B cell (primary cell): ENCODE measurements around the gene AK8. TPM values are rescaled to one million over a fixed set of nuclear protein-coding genes. Genes with fewer than 3 reads are reported as not detected.

Source experiments
- ATAC-seq: fragments of 200-7000 bp; cut with Tn5 transposase; one replicate; pipeline ENCODE4 v1.10.0; 2021; ENCODE audit warnings: low read depth, mild to moderate bottlenecking, moderate number of reproducible peaks, moderate library complexity
- CTCF ChIA-PET: fragments of 350-600 bp; sonication (Branson Sonifier 250); formaldehyde crosslinking; loops from one replicate; lab custom pipeline; 2021; ENCODE audit warnings: antibody characterized with exemption, inconsistent platforms; lab: Charles Lee
- POLR2A ChIA-PET: fragments of 350-600 bp; sonication (Branson Sonifier 250); formaldehyde crosslinking; loops from one replicate; lab custom pipeline; 2021; ENCODE audit warnings: antibody characterized with exemption; lab: Charles Lee
- DNase-seq: peaks from one replicate; pipeline ENCODE4 v3.0.0; 2013
- H2AFZ ChIP-seq: 2 replicates; pipeline ENCODE4 v1.6.1; 2012; ENCODE audit warnings: mild to moderate bottlenecking, low read depth, low read length; ENCODE audit not compliant: insufficient read depth, poor library complexity, severe bottlenecking
- H3K27ac ChIP-seq, 2 donors: 1 replicate in 1 of 2; 2 replicates in 1 of 2; pipeline ENCODE4 v1.5.1; 2012 to 2013; ENCODE audit warnings: low read length in 2 of 2, mild to moderate bottlenecking in 2 of 2, moderate library complexity in 1 of 2
- H3K27me3 ChIP-seq, 4 experiments: fragments of 200-600 bp in 1 of 4; sonication (generic) in 1 of 4; replicated peaks in 1 of 4; 1 replicate in 2 of 4; 2 replicates in 2 of 4; pipeline versions ENCODE4 v1.6.1 to v1.7.0; 2013 to 2016; ENCODE audit warnings: low read length in 3 of 4, mild to moderate bottlenecking in 2 of 4, mixed read lengths in 1 of 4, moderate library complexity in 1 of 4; ENCODE audit not compliant: insufficient read depth in 4 of 4, control insufficient read depth in 3 of 4; ENCODE audit errors: control extremely low read depth in 1 of 4
- H3K36me3 ChIP-seq, 2 experiments: replicated peaks in 1 of 2; 1 replicate in 1 of 2; 2 replicates in 1 of 2; pipeline versions ENCODE4 v1.6.1 to v1.7.1; 2013; ENCODE audit warnings: low read length in 1 of 2; ENCODE audit not compliant: insufficient read depth in 2 of 2, control insufficient read depth in 1 of 2; ENCODE audit errors: control extremely low read depth in 1 of 2, extremely low read depth in 1 of 2
- H3K4me1 ChIP-seq, 2 donors: fragments of 200-600 bp in 1 of 2; sonication (generic) in 1 of 2; 1 replicate in 1 of 2; 2 replicates in 1 of 2; pipeline versions ENCODE4 v1.5.1 to v1.6.1; 2013 to 2017; ENCODE audit warnings: low read length in 2 of 2; ENCODE audit not compliant: control insufficient read depth in 2 of 2, insufficient read depth in 2 of 2
- H3K4me2 ChIP-seq: replicated peaks from 2 replicates; pipeline ENCODE3; 2012; ENCODE audit warnings: mild to moderate bottlenecking, low read depth, low read length; ENCODE audit not compliant: poor library complexity, severe bottlenecking
- H3K4me3 ChIP-seq, 5 experiments: fragments of 200-600 bp in 1 of 5; sonication (generic) in 1 of 5; 1 replicate in 3 of 5; 2 replicates in 2 of 5; pipeline versions ENCODE4 v1.5.1 to v1.7.0; 2011 to 2016; ENCODE audit warnings: low read length in 4 of 5, mild to moderate bottlenecking in 4 of 5, low read depth in 2 of 5, control low read depth in 1 of 5, moderate library complexity in 1 of 5; ENCODE audit not compliant: insufficient read depth in 1 of 5; ENCODE audit errors: control extremely low read depth in 1 of 5, extremely low read depth in 1 of 5
- H3K79me2 ChIP-seq: fragments of 200-600 bp; sonication (generic); one replicate; pipeline ENCODE4 v1.6.0; 2016; ENCODE audit warnings: low read length; ENCODE audit not compliant: control insufficient read depth, insufficient read depth
- H3K9ac ChIP-seq: fragments of 200-600 bp; sonication (generic); 2 replicates; pipeline ENCODE4 v1.6.1; 2017; ENCODE audit warnings: mild to moderate bottlenecking, low read length, moderate library complexity
- H3K9me3 ChIP-seq, 3 donors: one replicate each; pipeline versions ENCODE4 v1.6.1 to v1.7.1; 2013; ENCODE audit warnings: low read length in 2 of 3; ENCODE audit not compliant: control insufficient read depth in 2 of 3, insufficient read depth in 1 of 3; ENCODE audit errors: control extremely low read depth in 1 of 3
- H4K20me1 ChIP-seq: 2 replicates; pipeline ENCODE4 v1.6.0; 2012; ENCODE audit warnings: mild to moderate bottlenecking, low read length; ENCODE audit not compliant: insufficient read depth, control insufficient read depth, poor library complexity, severe bottlenecking
- H3K27ac Mint-ChIP-seq: one replicate; pipeline ENCODE4 v1.8.0; 2021; ENCODE audit warnings: mixed read lengths
- H3K27me3 Mint-ChIP-seq: one replicate; pipeline ENCODE4 v1.8.0; 2021; ENCODE audit warnings: mixed read lengths
- H3K4me1 Mint-ChIP-seq: one replicate; pipeline ENCODE4 v1.8.0; 2021; ENCODE audit warnings: mixed read lengths
- H3K4me3 Mint-ChIP-seq: one replicate; pipeline ENCODE4 v1.8.0; 2021; ENCODE audit warnings: mixed read lengths
- H3K9me3 Mint-ChIP-seq: one replicate; pipeline ENCODE4 v1.8.0; 2022; ENCODE audit warnings: mixed read lengths; ENCODE audit not compliant: insufficient read depth
- CTCF ChIP-seq: fragments of 200-600 bp; IDR thresholded peaks from one replicate; pipeline ENCODE4 v1.8.0; 2022; ENCODE audit warnings: antibody characterized with exemption, mild to moderate bottlenecking
- EZH2 ChIP-seq: IDR thresholded peaks from 2 replicates; pipeline ENCODE4 v1.6.1; 2012; ENCODE audit warnings: borderline replicate concordance, low read depth, mild to moderate bottlenecking, moderate library complexity, low read length; ENCODE audit not compliant: insufficient read depth, poor library complexity, severe bottlenecking
- WGBS: methylation state at CpG from one replicate; pipeline ENCODE4 v1.1.5; 2013; ENCODE audit warnings: missing lambda C conversion rate; ENCODE audit not compliant: insufficient coverage; 5-methylcytosine and 5-hydroxymethylcytosine counted together
- intact Hi-C: fragments of 100-400 bp; cut with micrococcal nuclease; formaldehyde crosslinking; loops from one replicate; pipeline ENCODE4 v1.10.0; 2022
- polyA plus RNA-seq: library from polyadenylated mRNA; depleted of rRNA; stranded (reverse); fragments of >200 nt; gene quantifications from 2 replicates; pipeline ENCODE4 v1.2.3, GENCODE V29; 2012
- total RNA-seq, 2 donors: library from RNA; stranded (reverse); fragments of 120-200 nt in 1 of 2; gene quantifications; 1 replicate in 1 of 2; 2 replicates in 1 of 2; pipeline versions ENCODE4 v1.2.3 to v1.2.4, GENCODE V29; 2013 to 2022

The AK8 gene
- total and polyA plus RNA-seq, 2 donors (not counting 1 experiment from before 2014, with no cell fraction given) = 1.9 to 8.6 TPM

- H3K9me3 ChIP-seq = no peaks in the 10 kb centered on the region
- H3K27ac ChIP-seq = no peak overlapping the region
- H3K4me3 Mint-ChIP-seq = no peak overlapping the region
- no peaks in the 10 kb centered on the region for H4K20me1 ChIP-seq
- no peak for DNase-seq
- no peak for TF ChIP-seq CTCF
- TF ChIP-seq EZH2 = no peak
- CTCF ChIA-PET = no interaction called here
- 100% methylated on average over 6 of the region's 7 CpGs for WGBS
- no peaks in the 10 kb centered on the region for H3K4me1 ChIP-seq
- no peaks in the 10 kb centered on the region for H3K79me2 ChIP-seq
- H3K4me1 Mint-ChIP-seq = no peaks in the 10 kb centered on the region
- H3K36me3 ChIP-seq = no peaks in the 10 kb centered on the region
- H3K27me3 ChIP-seq = no peaks in the 10 kb centered on the region
- POLR2A ChIA-PET = no interaction called here
- no peak overlapping the region for H3K4me3 ChIP-seq
- peaks cover 6% of the 10 kb centered on the region for H3K27me3 Mint-ChIP-seq
- H2AFZ ChIP-seq = no peak overlapping the region
- no peak overlapping the region for H3K27ac Mint-ChIP-seq
- ATAC-seq = no peak
- H3K4me2 ChIP-seq = no peak overlapping the region
- H3K9me3 Mint-ChIP-seq = no peaks in the 10 kb centered on the region
- H3K9ac ChIP-seq = no peak overlapping the region
- intact Hi-C loops = no loop called here
Measured at GRCh38 chr9:132834343-132834742, 43.7 kb downstream of the AK8 start.

- TF ChIP-seq CTCF (no peak), EZH2 (no peak)
Measured at GRCh38 chr9:132833550-132834121, 44.4 kb downstream of the AK8 start.

More at GRCh38 chr9:132833550-132834121, 44.4 kb downstream of the AK8 start:
- ATAC-seq (no peak), DNase-seq (no peak)
- Mint-ChIP-seq H3K4me1 (no peaks in the 10 kb centered on the region), H3K27ac (no peak overlapping the region), H3K27me3 (peaks cover 9% of the 10 kb centered on the region), H3K4me3 (no peak overlapping the region), H3K9me3 (no peaks in the 10 kb centered on the region)
- Histone ChIP-seq H3K4me2 (no peak overlapping the region), H3K9me3 (no peaks in the 10 kb centered on the region), H3K4me1 (no peaks in the 10 kb centered on the region), H3K36me3 (no peaks in the 10 kb centered on the region), H3K27me3 (no peaks in the 10 kb centered on the region), H3K79me2 (no peaks in the 10 kb centered on the region), H3K27ac (no peak overlapping the region), H4K20me1 (no peaks in the 10 kb centered on the region), H3K9ac (no peak overlapping the region), H3K4me3 (no peak overlapping the region), H2AFZ (no peak overlapping the region)
- ChIA-PET CTCF (interaction anchor here (1.5 kb wide), 1 partner anchor 68 kb away, joined by 5 read pairs; no protein-coding TSS in a partner anchor), POLR2A (no interaction called here)
- intact Hi-C loops = no loop called here
- WGBS = 94% methylated on average over 24 of the region's 24 CpGs
